ENCODE measurements around the gene OGFOD3. TPM values are rescaled to one million over a fixed set of nuclear protein-coding genes. Genes with fewer than 3 reads are reported as not detected.

Gene OGFOD3
- polyA plus RNA-seq, 6 donors from 2014 or later, result 22.8 to 31.6 (median 26.1) TPM

GRCh38 chr17:82405051-82405450, 13.3 kb downstream of the OGFOD3 start:
- Mint-ChIP-seq H3K4me3 (no peak overlapping the region), H3K4me1 (peaks cover 11 to 23% (median 21%) of the 10 kb centered on the region in 3 donors), H3K9me3 (no peaks in the 10 kb centered on the region), H3K27ac (no peak overlapping the region), H3K36me3 (peaks cover 0 to 7% of the 10 kb centered on the region in 2 donors), H3K27me3 (no peaks in the 10 kb centered on the region)
- DNase-seq, result no peak
- ATAC-seq (ENCODE audit: low read depth in 2 of 2), result no peak

- Mint-ChIP-seq H3K27ac (peak overlapping the region in 1 of 6 donors; percentile 24), H3K9me3 (no peaks in the 10 kb centered on the region), H3K4me1 (peaks cover 11 to 23% (median 21%) of the 10 kb centered on the region in 3 donors), H3K27me3 (no peaks in the 10 kb centered on the region), H3K4me3 (peak overlapping the region in 2 of 8 donors; percentile 20 to 22), H3K36me3 (peaks cover 0 to 7% of the 10 kb centered on the region in 2 donors)
- DNase-seq, result no peak
- ATAC-seq (ENCODE audit: low read depth in 2 of 2), result no peak
These were observed 14.4 kb downstream of the OGFOD3 start for GRCh38 chr17:82403662-82404660.

GRCh38 chr17:82402865-82403264, 15.5 kb downstream of the OGFOD3 start:
- H3K9me3 Mint-ChIP-seq, result no peaks in the 10 kb centered on the region
- peak overlapping the region in 2 of 6 donors; percentile 38 to 49 for H3K27ac Mint-ChIP-seq
- no peak overlapping the region for H3K4me3 Mint-ChIP-seq
- no peaks in the 10 kb centered on the region for H3K27me3 Mint-ChIP-seq
- H3K36me3 Mint-ChIP-seq, result peaks cover 0 to 7% of the 10 kb centered on the region in 2 donors
- ATAC-seq (ENCODE audit: low read depth in 2 of 2) (no peak), DNase-seq (no peak)
- peaks cover 7 to 16% (median 12%) of the 10 kb centered on the region in 3 donors for H3K4me1 Mint-ChIP-seq

- H3K27ac Mint-ChIP-seq, result peak overlapping the region in 2 of 6 donors; percentile 52 to 80
- ATAC-seq (ENCODE audit: low read depth in 2 of 2), result peak; percentile 95 to 96
- H3K9me3 Mint-ChIP-seq, result no peaks in the 10 kb centered on the region
- H3K4me1 Mint-ChIP-seq, result peaks cover 6 to 14% (median 8%) of the 10 kb centered on the region in 3 donors
- no peaks in the 10 kb centered on the region for H3K27me3 Mint-ChIP-seq
- peak overlapping the region; percentile 22 to 93 (median 90) for H3K4me3 Mint-ChIP-seq
- peak; percentile 44 for DNase-seq
- peaks cover 0 to 19% of the 10 kb centered on the region in 2 donors for H3K36me3 Mint-ChIP-seq
These were observed 17.6 kb downstream of the OGFOD3 start for GRCh38 chr17:82400830-82401229.

- Mint-ChIP-seq H3K36me3 (peaks cover 0 to 19% of the 10 kb centered on the region in 2 donors), H3K27me3 (no peaks in the 10 kb centered on the region), H3K4me3 (peak overlapping the region in 4 of 8 donors; percentile 6 to 80 (median 60)), H3K27ac (peak overlapping the region in 1 of 6 donors; percentile 38), H3K4me1 (peaks cover 6 to 14% (median 8%) of the 10 kb centered on the region in 3 donors), H3K9me3 (no peaks in the 10 kb centered on the region)
- ATAC-seq (ENCODE audit: low read depth in 2 of 2), result no peak
- no peak for DNase-seq
These were observed 18.2 kb downstream of the OGFOD3 start for GRCh38 chr17:82400206-82400605.

GRCh38 chr17:82399601-82400101, 18.7 kb downstream of the OGFOD3 start:
- DNase-seq (no peak), ATAC-seq (ENCODE audit: low read depth in 2 of 2) (no peak)
- Mint-ChIP-seq H3K27me3 (no peaks in the 10 kb centered on the region), H3K27ac (no peak overlapping the region), H3K9me3 (no peaks in the 10 kb centered on the region), H3K4me3 (peak overlapping the region in 1 of 8 donors; percentile 15), H3K4me1 (peaks cover 6 to 14% (median 8%) of the 10 kb centered on the region in 3 donors), H3K36me3 (peaks cover 0 to 19% of the 10 kb centered on the region in 2 donors)

GRCh38 chr17:82399041-82399441, 19.3 kb downstream of the OGFOD3 start:
- Mint-ChIP-seq H3K36me3 (peaks cover 0 to 19% of the 10 kb centered on the region in 2 donors), H3K9me3 (no peaks in the 10 kb centered on the region), H3K4me3 (no peak overlapping the region), H3K27ac (no peak overlapping the region), H3K4me1 (peaks cover 6 to 14% (median 8%) of the 10 kb centered on the region in 3 donors), H3K27me3 (no peaks in the 10 kb centered on the region)
- no peak for DNase-seq
- no peak for ATAC-seq (ENCODE audit: low read depth in 2 of 2)

GRCh38 chr17:82397449-82398335, 20.7 kb downstream of the OGFOD3 start:
- ATAC-seq (ENCODE audit: low read depth in 2 of 2), result no peak
- Mint-ChIP-seq H3K9me3 (no peaks in the 10 kb centered on the region), H3K27ac (no peak overlapping the region), H3K4me1 (peaks cover 6 to 14% (median 8%) of the 10 kb centered on the region in 3 donors), H3K27me3 (no peaks in the 10 kb centered on the region), H3K4me3 (no peak overlapping the region), H3K36me3 (peaks cover 0 to 12% of the 10 kb centered on the region in 2 donors)
- DNase-seq, result no peak

- Mint-ChIP-seq H3K27me3 (no peaks in the 10 kb centered on the region), H3K27ac (no peak overlapping the region), H3K36me3 (peaks cover 0 to 12% of the 10 kb centered on the region in 2 donors), H3K4me3 (no peak overlapping the region), H3K9me3 (no peaks in the 10 kb centered on the region), H3K4me1 (peaks cover 6 to 14% (median 7%) of the 10 kb centered on the region in 3 donors)
- no peak for DNase-seq
- ATAC-seq (ENCODE audit: low read depth in 2 of 2), result no peak
These were observed 21.6 kb downstream of the OGFOD3 start for GRCh38 chr17:82396601-82397435.

GRCh38 chr17:82394278-82394677, 24.1 kb downstream of the OGFOD3 start:
- DNase-seq (no peak), ATAC-seq (ENCODE audit: low read depth in 2 of 2) (no peak)
- Mint-ChIP-seq H3K9me3 (no peaks in the 10 kb centered on the region), H3K4me1 (peaks cover 0 to 7% (median 0%) of the 10 kb centered on the region in 3 donors), H3K4me3 (no peak overlapping the region), H3K27me3 (no peaks in the 10 kb centered on the region), H3K36me3 (peaks cover 0 to 12% of the 10 kb centered on the region in 2 donors), H3K27ac (no peak overlapping the region)

GRCh38 chr17:82392941-82393340, 25.4 kb downstream of the OGFOD3 start:
- peaks cover 0 to under 1% (median 0%) of the 10 kb centered on the region in 3 donors for H3K27me3 Mint-ChIP-seq
- ATAC-seq (ENCODE audit: low read depth in 2 of 2), result no peak
- H3K4me1 Mint-ChIP-seq, result peaks cover 0 to 8% (median 1%) of the 10 kb centered on the region in 3 donors

GRCh38 chr17:82392209-82392920, 26.0 kb downstream of the OGFOD3 start:
- peaks cover 2 to 13% (median 7%) of the 10 kb centered on the region in 3 donors for H3K4me1 Mint-ChIP-seq
- H3K9me3 Mint-ChIP-seq, result no peaks in the 10 kb centered on the region
- H3K27ac Mint-ChIP-seq, result no peak overlapping the region
- H3K36me3 Mint-ChIP-seq, result peaks cover 0 to 12% of the 10 kb centered on the region in 2 donors
- H3K27me3 Mint-ChIP-seq, result peaks cover 0 to 6% (median 0%) of the 10 kb centered on the region in 3 donors
- ATAC-seq (ENCODE audit: low read depth in 2 of 2) (no peak), DNase-seq (no peak)
- no peak overlapping the region for H3K4me3 Mint-ChIP-seq

More at GRCh38 chr17:82392941-82393340, 25.4 kb downstream of the OGFOD3 start:
- Mint-ChIP-seq H3K9me3 (no peaks in the 10 kb centered on the region), H3K4me3 (no peak overlapping the region), H3K27ac (no peak overlapping the region), H3K36me3 (peaks cover 0 to 12% of the 10 kb centered on the region in 2 donors)
- no peak for DNase-seq

Measured in naive B cell (primary cell).